Measurements from ENCODE around the gene ACO1.

Gene ACO1

GRCh38 chr9:32382565-32383320, 1.7 kb upstream of the ACO1 start:
- DNase-seq (no peak), ATAC-seq (no peak)

DNA sequence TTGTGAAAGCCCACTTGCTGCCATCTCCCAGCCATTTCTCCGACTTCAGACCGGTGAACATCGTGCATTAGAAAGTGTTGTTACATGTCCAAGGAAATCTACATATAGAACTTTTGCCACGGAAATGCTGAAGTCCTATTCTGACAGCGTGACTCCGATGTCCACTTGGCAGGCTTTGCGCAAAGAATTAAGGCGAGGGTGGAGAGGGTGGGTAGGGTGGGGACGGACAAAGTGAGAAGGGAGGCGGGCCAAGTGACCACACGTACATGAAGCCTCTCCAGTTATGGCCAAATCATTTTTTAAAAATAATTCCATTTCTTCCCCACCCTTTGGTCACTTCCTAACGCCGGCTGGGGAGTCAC, 460 bp upstream of the ACO1 start:
- no peak for ATAC-seq
- no peak for DNase-seq

DNA sequence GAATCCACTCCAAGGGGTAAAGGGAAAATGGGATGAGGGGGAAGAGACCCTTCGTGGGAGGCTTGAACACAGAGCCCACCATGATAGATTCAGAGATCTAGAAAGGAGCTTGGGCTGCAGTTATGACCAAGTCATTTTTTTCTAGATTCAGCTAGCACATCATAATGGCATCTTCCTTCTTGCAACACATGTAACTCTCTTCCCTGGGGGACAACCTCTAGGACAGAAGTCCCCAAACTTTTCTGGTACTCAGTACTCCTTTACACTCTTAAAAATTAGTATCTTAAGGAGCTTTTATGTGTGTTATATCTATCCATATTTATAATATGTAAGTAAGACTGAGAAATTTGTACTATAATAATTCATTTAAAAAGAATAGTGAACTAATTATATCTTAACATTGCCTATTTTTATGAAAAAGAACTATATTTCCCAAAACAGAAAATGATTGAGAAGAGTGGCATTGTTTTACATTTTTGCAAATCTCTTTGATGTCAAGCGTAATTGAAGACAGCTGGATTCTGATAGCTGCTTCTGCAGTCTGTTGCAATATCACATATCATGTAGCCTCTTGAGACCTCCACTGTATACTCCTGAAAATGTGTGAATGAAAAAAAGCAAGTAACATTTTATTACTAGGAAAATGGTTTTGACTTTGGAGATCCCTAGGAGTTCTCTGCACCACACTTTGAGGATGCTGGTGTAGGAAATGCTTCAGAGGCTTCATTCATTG, 875 bp downstream of the ACO1 start:
- DNase-seq (no peak), ATAC-seq (no peak)

DNA sequence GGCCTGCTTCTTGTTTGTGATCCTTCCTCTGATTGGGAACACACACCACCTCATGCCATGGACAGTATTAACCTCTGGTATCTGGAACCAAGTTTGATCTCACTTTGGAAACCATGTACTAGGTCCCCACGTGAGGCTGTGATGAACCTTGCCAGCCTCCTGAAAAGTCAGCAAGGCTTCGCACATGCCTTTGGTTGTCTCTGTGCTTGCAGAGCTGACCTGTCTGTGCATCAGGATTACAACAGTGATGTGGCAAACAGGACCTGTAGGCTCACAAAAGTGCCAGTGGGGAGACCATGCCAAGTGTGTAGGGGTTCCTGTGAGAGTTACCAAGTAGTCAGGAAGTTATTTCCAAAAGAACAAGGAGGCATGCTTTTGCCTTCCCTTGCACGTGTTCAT, 1.4 kb downstream of the ACO1 start:
- DNase-seq = no peak
- ATAC-seq = no peak

GRCh38 chr9:32387256-32387655, 2.8 kb downstream of the ACO1 start:
- DNase-seq (no peak), ATAC-seq (no peak)

DNA sequence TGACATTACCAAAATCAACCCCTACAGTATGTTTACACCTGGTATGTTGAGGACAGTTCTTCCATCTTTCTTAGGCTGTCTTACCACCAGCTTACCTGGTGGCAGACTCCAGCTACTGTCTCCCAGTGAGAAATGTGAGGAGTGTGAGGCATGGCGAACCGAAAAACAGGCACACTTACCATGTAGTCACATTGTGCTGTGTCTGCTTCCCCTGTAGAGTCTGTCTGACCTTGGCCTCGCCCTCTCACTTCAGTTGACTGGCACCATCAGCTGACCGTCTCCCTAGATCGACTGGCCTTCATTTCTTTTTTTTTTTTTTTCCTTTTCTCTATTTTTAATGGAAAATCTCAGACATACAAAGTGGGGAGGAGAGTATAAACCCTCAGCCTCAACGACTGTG, 4.9 kb downstream of the ACO1 start:
- ATAC-seq = no peak
- no peak for DNase-seq

GRCh38 chr9:32393911-32394310, 9.5 kb downstream of the ACO1 start:
- ATAC-seq (no peak), DNase-seq (no peak)

GRCh38 chr9:32394381-32395049, 10.1 kb downstream of the ACO1 start:
- no peak for ATAC-seq
- no peak for DNase-seq

DNA sequence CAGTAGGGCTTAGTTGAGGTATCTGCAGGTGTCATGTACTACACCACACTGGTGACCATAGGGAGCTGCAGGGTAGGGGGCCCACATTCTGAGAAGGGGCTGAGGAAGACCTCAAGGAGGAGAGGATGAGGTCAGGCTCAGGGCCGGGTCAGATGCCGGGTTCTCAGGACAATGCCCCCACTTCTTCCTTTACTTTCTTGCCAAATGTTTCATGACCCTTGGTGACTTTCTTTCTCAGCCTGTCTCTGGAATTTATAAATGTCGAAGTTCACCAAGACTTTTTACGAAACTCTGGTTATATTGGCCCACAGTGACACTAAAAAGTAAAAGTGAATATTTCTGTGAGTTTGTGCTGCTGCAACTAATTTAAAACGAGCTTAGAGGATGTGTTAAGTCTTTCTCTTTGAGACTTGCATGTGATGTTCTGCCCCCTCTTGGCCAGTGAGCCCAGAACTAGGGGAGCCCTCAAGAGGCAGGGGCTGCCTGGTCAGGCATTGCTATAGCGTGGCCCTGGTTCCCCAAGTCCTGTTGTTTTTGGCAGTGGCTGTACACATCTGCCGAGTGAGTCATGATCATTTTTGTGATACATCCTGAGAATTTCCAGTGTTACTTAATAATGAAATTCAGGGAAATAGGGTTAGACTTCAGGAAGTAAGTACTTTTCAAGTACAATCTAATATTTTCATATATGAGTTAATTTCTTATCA, 11.2 kb downstream of the ACO1 start:
- ATAC-seq (no peak), DNase-seq (no peak)

DNA sequence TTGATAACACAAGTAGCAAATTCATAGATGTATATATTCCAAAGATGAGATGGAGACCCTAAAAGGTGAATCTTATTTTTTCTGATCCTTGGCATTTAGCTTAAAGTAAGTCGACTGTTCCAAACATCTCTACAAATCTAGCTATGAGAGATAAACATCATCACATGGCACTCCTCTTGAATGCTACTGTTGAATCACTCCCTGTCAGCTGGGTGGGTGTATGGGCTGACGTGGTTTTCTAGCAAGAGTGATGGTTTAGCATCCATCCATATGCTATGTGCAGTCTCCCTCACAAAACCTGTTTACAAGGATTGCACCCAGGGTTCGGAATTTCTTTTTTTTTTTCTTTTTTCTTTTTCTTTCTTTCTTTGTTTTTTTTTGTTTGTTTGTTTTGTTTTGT, 13.8 kb downstream of the ACO1 start:
- ATAC-seq (no peak), DNase-seq (no peak)

GRCh38 chr9:32399110-32399815, 14.8 kb downstream of the ACO1 start:
- DNase-seq (no peak), ATAC-seq (no peak)

- DNase-seq (no peak), ATAC-seq (no peak)
Observed at GRCh38 chr9:32401488-32401887, 17.0 kb downstream of the ACO1 start.

- DNase-seq (no peak), ATAC-seq (no peak)
Observed at GRCh38 chr9:32403567-32404260, 19.3 kb downstream of the ACO1 start.

GRCh38 chr9:32404402-32404801, 20.0 kb downstream of the ACO1 start:
- no peak for ATAC-seq

DNA sequence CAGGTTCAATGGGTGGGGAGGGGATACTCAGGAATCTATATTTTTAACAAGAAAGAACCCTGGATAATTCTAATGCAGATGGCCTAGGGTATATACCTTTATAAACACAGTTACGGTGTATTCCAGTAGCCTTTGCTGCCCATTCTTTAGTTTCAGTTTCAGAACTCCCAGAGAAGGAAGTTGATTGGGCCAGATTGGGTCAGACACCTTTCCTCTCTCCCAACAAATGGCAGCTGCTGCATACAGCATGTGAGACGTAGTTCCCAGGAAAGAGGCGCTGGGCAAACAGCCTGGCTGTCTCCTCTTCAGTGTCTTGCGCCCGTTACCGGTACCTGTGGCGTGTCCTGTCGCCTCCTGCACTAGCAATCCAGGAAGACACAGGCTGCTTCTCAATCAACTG, 20.4 kb downstream of the ACO1 start:
- no peak for ATAC-seq
- no peak for DNase-seq

More at GRCh38 chr9:32404402-32404801, 20.0 kb downstream of the ACO1 start:
- no peak for DNase-seq

GRCh38 chr9:32405506-32405905, 21.1 kb downstream of the ACO1 start:
- no peak for ATAC-seq
- DNase-seq = no peak

DNA sequence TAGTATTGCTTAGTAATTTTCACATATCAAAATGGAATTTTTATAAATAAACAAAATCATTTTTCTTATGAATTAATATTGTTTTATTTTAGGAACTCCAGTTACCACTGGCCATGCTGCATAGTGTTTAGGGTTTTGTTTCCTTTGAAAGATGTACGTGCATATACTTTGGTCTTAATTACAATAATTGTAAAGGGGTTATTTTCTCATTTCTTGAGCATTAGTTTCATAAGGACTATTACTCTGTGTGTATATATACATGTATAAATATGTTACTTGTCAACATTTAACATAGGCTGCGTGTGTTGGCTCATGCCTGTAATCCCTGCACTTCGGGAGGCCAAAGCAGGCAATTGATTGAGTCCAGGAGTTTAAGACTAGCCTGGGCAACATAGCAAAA, 21.6 kb downstream of the ACO1 start:
- DNase-seq = no peak
- ATAC-seq = no peak

DNA sequence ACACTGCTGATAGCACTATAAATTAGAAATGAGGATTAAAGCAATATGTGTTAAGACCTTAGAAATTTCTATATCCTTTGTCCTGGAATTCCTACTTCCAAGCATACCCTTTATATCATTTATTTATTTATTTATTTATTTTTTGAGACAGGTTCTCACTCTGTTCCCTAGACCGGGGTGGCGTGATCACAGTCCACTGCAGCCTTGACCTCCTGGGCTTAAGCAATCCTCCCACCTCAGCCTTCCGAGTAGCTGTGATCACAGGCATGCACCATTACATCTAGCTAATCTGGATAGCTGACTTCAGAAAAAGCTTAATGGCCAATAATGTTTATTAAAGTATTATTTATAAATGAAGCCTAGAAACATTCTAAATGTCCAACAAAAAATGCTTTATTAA, 27.3 kb downstream of the ACO1 start:
- DNase-seq = no peak

DNA sequence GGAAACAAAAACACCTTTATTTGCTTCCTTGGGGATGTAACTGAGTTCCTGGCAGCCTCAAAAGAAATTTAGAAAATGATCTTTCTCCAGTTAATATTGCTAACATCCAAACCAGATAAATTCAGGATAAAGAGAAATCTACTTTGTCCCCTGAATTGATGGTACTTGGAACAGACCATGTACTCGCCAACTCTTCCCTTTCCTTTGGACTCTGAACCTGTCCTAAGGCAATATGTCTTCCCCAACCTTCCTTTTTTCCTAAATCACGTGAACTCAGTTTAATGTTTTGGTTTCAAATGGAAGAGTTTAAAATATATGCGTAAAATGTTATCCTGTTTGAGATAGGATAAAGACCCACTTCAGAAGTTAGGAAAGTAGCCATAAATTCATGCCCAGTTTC, 28.0 kb downstream of the ACO1 start:
- ATAC-seq (no peak), DNase-seq (no peak)

More for the DNA sequence above, 27.3 kb downstream of the ACO1 start:
- ATAC-seq = no peak

DNA sequence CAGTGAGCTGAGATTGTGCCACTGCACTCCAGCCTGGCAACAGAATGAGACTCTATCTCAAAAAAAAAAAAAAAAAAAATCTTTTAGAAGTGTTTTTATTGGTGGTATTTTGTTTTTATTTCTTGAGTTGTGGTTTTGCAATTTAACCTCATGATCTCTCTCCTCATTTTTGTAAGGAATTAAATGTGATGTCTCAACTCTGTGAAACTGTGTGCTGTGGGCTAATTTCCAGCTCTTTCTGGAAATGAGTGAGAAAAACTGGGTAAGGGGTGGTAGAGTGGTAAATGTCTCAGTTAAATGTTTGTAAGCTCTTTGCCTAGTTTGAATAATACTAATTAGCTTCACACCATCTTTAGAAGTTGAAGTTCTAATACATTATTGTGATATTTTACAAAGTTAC, 29.0 kb downstream of the ACO1 start:
- ATAC-seq = no peak
- no peak for DNase-seq

DNA sequence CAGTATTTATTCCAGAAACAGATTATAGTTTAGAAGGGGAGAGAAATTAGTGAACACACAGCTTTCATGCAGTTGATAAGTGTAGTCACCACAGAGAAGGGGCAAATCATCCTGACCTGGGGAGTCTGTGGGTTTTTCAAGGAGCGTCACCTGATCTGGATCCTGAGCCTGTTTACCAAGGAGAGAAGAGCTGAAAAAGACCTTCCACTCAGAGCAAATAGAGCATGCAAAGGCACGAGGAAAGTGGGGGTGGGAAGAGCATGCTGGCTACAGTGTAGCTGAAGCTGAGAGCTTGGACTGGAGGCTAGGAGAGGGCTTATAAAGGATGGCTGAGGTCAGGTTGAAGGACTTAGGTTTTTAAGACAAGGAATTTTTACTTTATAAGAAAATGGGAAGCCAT, 30.4 kb downstream of the ACO1 start:
- no peak for ATAC-seq

DNA sequence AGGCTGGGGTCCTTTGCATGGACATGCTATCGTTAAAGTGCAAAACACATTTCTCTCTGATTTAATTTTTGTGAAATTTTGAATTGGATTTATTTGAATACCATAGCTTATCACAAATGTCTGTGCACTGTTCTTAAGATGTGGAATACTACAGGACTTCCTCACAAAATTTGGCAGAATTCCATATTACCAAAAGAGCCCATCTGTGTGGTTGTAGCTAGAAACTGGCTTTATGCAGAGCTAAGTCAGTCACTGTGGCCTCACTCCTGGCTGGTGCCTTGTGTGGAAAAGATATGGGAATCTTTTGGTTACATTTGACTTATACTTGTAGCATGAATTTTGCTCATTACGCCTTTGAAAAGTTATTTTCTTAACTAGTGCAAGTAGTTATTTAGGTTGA, 35.5 kb downstream of the ACO1 start:
- ATAC-seq (no peak), DNase-seq (no peak)

More for the DNA sequence above, 30.4 kb downstream of the ACO1 start:
- DNase-seq = no peak

Data from stimulated activated naive CD8-positive, alpha-beta T cell treated with anti-CD3 and anti-CD28 coated beads, Interleukin-15, Interleukin-2, amounts not matched to agents 100 U/mL and 50 U/mL, for 24 hours (primary cell).